ENCODE data around the gene PKLR.
A peak's percentile ranks its signal among the peaks of the same experiment; 100 is the strongest.

Gene PKLR

DNA sequence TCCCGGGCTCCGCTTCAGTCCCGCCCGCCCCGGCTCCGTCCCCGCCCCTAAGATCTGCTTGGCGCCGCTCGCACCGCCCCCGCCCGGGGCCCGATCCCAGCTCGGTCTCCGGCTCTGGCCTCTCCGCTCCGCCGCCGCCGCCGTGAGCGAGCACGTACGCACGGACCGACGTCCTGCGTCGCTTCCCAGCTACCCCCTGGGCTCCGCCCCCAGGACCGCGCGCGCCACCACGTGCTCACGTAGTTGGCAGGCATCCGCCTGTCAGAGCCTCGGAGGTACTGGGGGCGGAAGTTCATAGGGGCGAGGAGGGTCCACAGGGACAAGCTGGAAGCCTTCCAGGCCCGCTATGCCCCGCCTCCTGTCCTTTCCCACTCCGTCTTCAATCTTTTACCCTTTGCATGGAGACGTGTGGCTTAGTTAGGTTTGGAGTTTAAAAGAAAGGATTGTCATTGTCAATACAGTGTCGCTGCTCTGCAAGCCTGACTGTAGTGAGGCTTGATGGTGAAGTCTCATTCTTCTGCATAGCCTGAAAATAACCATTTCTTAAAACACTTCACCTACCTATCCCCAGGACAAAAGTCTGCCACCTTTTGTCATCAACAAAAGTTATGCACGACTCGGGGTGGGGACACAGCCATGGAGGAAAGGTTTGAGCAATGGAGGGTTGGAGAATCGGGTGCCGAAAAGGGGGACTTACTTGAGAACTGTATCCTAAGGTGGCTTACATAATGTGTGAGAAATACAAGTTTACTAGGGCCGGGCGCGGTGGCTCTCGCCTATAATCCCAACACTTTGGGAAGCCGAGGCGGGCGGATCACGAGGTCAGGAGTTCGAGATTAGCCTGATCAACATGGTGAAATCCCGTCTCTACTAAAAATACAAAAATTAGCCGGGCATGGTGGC lies 27.6 kb downstream of the PKLR start, which contains the start of gene CLK2:
TSS of gene CLK2 (minus strand) at position 162 of the 903 bp plus-strand sequence. CDS start 2,527 bp downstream, outside the sequence.
- Mint-ChIP-seq H3K4me1 (peaks cover 40% of the 10 kb centered on the region), H3K36me3 (ENCODE audit: insufficient read depth) (peaks cover 33% of the 10 kb centered on the region), H3K27me3 (no peaks in the 10 kb centered on the region), H3K4me3 (peak within 1 kb of the TSS; percentile 75), H3K9me3 (no peaks in the 10 kb centered on the region), H3K27ac (ENCODE audit: low read depth) (peak within 1 kb of the TSS; percentile 17)
- peak; percentile 90 for ATAC-seq (replicated peaks; ENCODE audit: extremely low read depth, poor library complexity, severe bottlenecking)
- peak; percentile 81 to 86 for DNase-seq (ENCODE audit: low spot score in 2 of 2)

DNA sequence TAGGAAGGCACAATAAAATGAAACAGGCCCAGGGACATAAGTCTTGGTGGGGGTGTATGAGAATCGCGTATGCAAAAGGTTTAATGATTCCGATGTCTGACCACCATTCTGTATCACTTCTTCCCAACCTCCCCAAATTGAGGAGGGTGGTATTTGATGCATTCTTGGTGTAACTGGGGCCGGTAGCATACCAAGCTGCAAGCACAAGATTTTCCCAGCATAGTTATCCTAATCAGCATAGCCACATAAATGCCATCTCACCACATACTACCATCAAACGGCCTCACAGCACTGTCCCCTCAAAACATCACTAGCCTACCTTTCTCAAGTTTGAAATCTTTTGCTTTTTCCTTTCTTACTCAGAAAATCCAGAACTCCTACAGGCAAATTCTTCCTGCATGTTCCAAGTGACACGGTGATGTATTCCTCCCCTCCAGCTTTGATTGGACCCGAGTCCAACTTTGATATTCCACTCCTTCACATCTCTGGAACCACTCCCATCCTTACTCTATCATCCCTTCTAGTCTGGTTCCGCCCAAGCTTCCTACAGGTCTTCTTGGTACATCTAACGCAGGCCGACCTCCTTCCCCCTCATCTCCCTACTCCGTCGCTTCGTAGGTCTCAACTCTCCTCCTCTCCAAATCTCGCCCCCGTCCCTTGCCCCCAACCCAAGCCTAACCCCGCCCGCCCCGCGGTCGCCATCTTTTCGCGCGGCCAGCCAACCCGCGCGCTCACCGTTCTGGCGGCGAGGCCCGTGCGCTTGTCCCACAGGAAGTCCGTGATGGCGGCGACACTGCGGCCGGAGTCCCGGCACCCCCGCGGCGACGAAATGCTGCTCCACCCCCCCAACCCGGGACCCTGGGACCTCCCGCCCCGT lies 28.5 kb downstream of the PKLR start:
- peak overlapping the region; percentile 17 for H3K27ac Mint-ChIP-seq (ENCODE audit: low read depth)
- ATAC-seq (replicated peaks; ENCODE audit: extremely low read depth, poor library complexity, severe bottlenecking) = peak; percentile 22
- no peaks in the 10 kb centered on the region for H3K9me3 Mint-ChIP-seq
- H3K27me3 Mint-ChIP-seq = no peaks in the 10 kb centered on the region
- DNase-seq (ENCODE audit: low spot score in 2 of 2) = peak in 1 of 2 donors; percentile 15
- peaks cover 37% of the 10 kb centered on the region for H3K4me1 Mint-ChIP-seq
- H3K36me3 Mint-ChIP-seq (ENCODE audit: insufficient read depth) = peaks cover 40% of the 10 kb centered on the region
- H3K4me3 Mint-ChIP-seq = peak overlapping the region; percentile 75

DNA sequence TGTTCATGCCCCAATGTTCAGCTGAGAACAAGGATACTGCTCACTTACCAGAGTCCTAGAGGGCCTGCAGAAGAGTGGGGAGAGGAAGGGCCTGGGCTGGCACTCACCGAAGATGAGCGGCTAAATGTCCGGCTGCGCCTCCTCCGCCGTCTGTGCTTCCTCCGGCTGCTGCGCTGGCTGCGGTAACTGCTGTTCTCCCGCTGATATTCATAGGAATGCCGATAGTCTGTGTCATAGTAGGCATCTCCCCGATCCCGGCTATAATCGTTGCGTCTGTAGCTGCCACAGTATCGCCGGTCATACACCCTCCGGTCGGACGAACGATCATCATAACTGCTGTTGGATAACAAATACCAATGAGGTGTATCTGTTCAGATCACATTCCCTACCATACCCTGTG lies 31.9 kb downstream of the PKLR start:
- Mint-ChIP-seq H3K4me3 (no peak overlapping the region), H3K4me1 (peaks cover 23% of the 10 kb centered on the region)

DNA sequence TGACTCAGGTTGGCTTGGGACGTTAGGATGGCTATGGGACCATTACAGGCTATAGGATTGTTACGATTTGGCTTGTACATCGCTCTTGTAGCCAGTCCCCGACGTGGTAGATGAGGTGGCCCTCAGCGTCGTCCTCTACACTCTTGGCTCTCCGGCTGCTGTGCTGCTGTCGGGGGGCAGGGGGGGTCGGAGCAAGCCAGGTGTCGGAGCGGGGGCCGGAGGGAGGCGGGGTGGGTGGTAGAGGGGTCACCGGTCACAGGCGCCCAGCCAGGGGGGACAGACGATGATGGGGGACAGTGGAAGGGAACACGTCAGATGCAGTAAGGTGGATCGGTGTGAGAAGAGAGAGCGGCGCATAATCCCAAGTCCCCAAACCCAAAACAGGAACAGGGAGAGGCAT lies 32.6 kb downstream of the PKLR start:
- Mint-ChIP-seq H3K4me1 (peaks cover 21% of the 10 kb centered on the region), H3K27ac (ENCODE audit: low read depth) (no peak overlapping the region), H3K27me3 (no peaks in the 10 kb centered on the region), H3K36me3 (ENCODE audit: insufficient read depth) (peaks cover 56% of the 10 kb centered on the region), H3K4me3 (no peak overlapping the region), H3K9me3 (no peaks in the 10 kb centered on the region)
- DNase-seq (ENCODE audit: low spot score in 2 of 2) (no peak), ATAC-seq (replicated peaks; ENCODE audit: extremely low read depth, poor library complexity, severe bottlenecking) (no peak)

More for the DNA sequence above, 31.9 kb downstream of the PKLR start:
- DNase-seq (ENCODE audit: low spot score in 2 of 2) = no peak
- no peak for ATAC-seq (replicated peaks; ENCODE audit: extremely low read depth, poor library complexity, severe bottlenecking)
- Mint-ChIP-seq H3K9me3 (no peaks in the 10 kb centered on the region), H3K27ac (ENCODE audit: low read depth) (no peak overlapping the region), H3K36me3 (ENCODE audit: insufficient read depth) (peaks cover 59% of the 10 kb centered on the region), H3K27me3 (no peaks in the 10 kb centered on the region)

DNA sequence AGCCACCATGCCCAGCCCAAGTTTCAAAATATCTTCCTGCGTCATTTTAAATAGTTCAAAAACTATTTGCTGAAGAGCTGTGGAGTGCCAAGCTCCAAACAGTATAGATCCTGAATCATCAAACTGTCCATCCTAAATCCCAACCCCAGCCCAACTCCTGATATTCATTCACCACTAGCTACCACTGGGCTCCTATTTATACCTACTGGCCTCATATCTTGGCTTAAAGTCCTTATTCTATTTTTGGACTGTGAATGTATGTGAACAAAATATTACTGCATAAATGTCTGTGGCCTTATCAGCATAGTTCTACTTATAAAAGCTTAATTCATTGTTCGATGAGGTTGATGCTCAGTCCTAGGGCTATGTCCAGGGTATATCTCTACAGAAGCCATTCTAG lies 33.9 kb downstream of the PKLR start:
- no peaks in the 10 kb centered on the region for H3K9me3 Mint-ChIP-seq
- H3K27ac Mint-ChIP-seq (ENCODE audit: low read depth) = no peak overlapping the region
- ATAC-seq (replicated peaks; ENCODE audit: extremely low read depth, poor library complexity, severe bottlenecking) (no peak), DNase-seq (ENCODE audit: low spot score in 2 of 2) (no peak)
- H3K27me3 Mint-ChIP-seq = no peaks in the 10 kb centered on the region
- H3K4me3 Mint-ChIP-seq = no peak overlapping the region
- H3K4me1 Mint-ChIP-seq = peaks cover 15% of the 10 kb centered on the region
- H3K36me3 Mint-ChIP-seq (ENCODE audit: insufficient read depth) = peaks cover 55% of the 10 kb centered on the region

DNA sequence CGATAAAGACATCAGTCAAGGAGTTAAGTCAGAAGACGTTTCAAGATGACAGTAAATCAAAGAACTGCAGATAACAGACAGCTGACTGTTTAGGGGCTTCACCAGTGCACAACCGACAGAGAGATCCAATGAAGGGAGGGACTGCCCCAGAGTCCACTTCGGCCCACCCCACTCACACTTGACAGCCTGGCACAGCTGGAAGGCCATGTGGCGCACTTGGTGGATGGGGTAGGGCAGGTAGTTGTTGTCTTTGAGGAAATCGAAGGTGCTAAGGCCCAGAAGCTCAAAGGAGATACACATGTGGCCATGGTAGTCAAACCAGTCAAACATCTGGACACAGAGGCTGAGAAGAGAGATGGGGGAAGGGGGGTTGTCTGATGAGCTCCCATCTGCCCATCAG lies 34.7 kb downstream of the PKLR start:
- Mint-ChIP-seq H3K9me3 (no peaks in the 10 kb centered on the region), H3K27me3 (no peaks in the 10 kb centered on the region), H3K27ac (ENCODE audit: low read depth) (no peak overlapping the region), H3K4me1 (peaks cover 24% of the 10 kb centered on the region), H3K36me3 (ENCODE audit: insufficient read depth) (peaks cover 61% of the 10 kb centered on the region), H3K4me3 (no peak overlapping the region)
- ATAC-seq (replicated peaks; ENCODE audit: extremely low read depth, poor library complexity, severe bottlenecking) (no peak), DNase-seq (ENCODE audit: low spot score in 2 of 2) (no peak)

DNA sequence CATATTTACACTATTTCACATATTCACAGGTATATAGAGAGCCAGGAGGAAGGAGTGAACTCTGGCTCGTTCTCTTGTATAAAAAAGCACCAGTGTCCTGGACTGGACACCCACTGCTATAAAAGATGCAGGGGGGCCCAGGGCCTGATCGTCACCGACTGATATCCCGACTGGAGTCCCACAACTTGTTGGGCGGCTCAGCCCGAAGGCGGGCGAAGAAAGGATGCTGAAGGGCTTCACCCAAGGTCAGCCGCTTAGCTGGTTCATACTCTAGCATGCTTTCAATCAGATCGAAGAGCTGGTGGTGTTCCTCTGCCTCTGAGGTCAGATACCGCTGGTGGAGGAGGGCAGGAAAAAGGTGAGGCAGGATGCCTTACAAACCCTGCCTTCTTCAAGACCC lies 38.2 kb downstream of the PKLR start:
- Mint-ChIP-seq H3K4me1 (peaks cover 29% of the 10 kb centered on the region), H3K27ac (ENCODE audit: low read depth) (peak overlapping the region; percentile 91), H3K27me3 (no peaks in the 10 kb centered on the region), H3K36me3 (ENCODE audit: insufficient read depth) (peaks cover 57% of the 10 kb centered on the region), H3K4me3 (peak overlapping the region; percentile 93), H3K9me3 (no peaks in the 10 kb centered on the region)
- ATAC-seq (replicated peaks; ENCODE audit: extremely low read depth, poor library complexity, severe bottlenecking) (no peak), DNase-seq (ENCODE audit: low spot score in 2 of 2) (no peak)

DNA sequence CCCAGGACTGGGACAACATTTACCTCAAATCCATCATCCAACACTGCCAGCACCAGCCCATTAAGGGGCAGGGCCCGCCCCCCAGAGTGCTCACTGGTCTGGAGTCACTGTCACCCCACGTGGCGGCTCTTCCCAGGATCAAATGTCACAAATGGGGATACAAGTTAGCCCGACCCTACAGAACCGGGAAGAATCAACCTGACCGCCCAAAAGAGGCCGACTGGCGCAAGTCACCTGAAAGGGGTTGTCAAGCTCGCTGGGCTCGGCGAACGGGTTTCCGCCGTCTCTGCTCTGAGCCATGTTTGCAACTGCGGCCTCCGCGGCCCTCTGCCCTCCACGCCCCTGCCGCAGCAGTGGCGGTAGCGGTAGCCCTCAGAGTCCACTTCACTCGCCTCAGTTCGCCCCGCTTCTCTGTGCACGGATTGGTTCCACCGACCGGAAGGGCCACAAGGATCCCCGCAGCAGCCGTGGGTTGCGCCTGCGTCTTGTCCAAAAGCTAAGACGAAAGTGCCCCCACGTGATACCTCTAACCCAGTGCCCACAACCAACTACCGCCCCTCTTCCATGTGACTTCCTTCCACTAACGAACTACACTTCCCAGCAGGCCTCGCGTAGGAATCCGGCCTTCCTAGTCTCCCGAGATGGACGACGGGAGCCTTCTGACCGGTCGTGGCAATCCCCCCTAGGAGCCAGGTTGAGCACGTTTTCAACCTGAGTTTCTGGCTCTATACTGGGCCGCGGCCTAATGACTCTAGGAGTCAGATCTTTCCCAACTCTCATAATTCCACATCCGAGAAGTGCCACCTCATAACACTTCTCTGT lies 39.2 kb downstream of the PKLR start, which contains the start of gene SCAMP3:
TSS of gene SCAMP3 (minus strand) at position 509 of the 822 bp plus-strand sequence. CDS start at position 300, 209 bp downstream.
- Mint-ChIP-seq H3K36me3 (ENCODE audit: insufficient read depth) (peaks cover 57% of the 10 kb centered on the region), H3K27me3 (no peaks in the 10 kb centered on the region), H3K27ac (ENCODE audit: low read depth) (peak within 1 kb of the TSS; percentile 91), H3K4me1 (peaks cover 35% of the 10 kb centered on the region), H3K4me3 (peak within 1 kb of the TSS; percentile 93), H3K9me3 (no peaks in the 10 kb centered on the region)
- peak; percentile 99 for ATAC-seq (replicated peaks; ENCODE audit: extremely low read depth, poor library complexity, severe bottlenecking)
- peak; percentile 59 to 70 for DNase-seq (ENCODE audit: low spot score in 2 of 2)

DNA sequence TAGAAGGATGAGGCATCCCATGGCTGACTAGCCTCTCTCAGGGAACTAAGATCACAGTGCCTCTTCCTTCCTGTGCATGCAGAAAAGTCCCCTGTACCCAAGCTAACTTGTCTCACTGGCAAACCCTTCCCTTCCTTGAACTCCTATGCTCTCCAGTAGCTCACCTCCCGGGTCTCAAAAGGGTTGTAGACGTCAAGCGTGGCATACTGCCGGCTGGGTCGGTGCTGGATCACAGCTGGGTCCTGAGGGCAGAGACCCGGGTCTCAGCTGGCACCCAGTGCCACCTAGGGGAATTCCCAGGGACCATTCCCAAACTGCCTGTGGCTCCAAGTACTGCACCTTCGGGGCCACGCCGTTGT lies 39.8 kb downstream of the PKLR start:
- H3K27ac Mint-ChIP-seq (ENCODE audit: low read depth) = peak overlapping the region; percentile 91
- H3K9me3 Mint-ChIP-seq = no peaks in the 10 kb centered on the region
- ATAC-seq (replicated peaks; ENCODE audit: extremely low read depth, poor library complexity, severe bottlenecking) (peak; percentile 8), DNase-seq (ENCODE audit: low spot score in 2 of 2) (no peak)
- H3K27me3 Mint-ChIP-seq = no peaks in the 10 kb centered on the region
- peaks cover 51% of the 10 kb centered on the region for H3K36me3 Mint-ChIP-seq (ENCODE audit: insufficient read depth)
- peaks cover 41% of the 10 kb centered on the region for H3K4me1 Mint-ChIP-seq
- H3K4me3 Mint-ChIP-seq = peak overlapping the region; percentile 93

DNA sequence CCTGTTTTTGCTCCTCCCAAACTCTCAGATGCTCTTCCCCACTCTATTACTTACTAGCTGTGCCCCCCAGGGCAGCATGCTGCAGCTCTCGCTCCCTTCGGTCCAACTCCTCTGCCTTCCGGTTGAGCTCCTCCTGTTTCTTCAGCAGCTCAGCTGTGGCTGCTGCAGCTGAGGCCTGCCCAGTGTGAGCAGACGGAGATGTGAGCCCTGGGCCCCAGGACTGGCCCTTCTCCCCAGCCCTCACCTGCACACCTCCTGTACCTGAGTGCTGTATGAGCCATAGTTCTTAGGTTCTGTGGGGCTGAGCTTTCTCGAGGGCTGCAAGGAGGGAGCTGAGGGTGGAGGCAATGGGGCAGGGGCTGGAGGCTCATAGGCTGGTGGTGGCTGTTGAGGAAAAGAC lies 41.0 kb downstream of the PKLR start:
- Mint-ChIP-seq H3K4me3 (peak overlapping the region; percentile 93), H3K36me3 (ENCODE audit: insufficient read depth) (peaks cover 43% of the 10 kb centered on the region)
- no peak for ATAC-seq (replicated peaks; ENCODE audit: extremely low read depth, poor library complexity, severe bottlenecking)

DNA sequence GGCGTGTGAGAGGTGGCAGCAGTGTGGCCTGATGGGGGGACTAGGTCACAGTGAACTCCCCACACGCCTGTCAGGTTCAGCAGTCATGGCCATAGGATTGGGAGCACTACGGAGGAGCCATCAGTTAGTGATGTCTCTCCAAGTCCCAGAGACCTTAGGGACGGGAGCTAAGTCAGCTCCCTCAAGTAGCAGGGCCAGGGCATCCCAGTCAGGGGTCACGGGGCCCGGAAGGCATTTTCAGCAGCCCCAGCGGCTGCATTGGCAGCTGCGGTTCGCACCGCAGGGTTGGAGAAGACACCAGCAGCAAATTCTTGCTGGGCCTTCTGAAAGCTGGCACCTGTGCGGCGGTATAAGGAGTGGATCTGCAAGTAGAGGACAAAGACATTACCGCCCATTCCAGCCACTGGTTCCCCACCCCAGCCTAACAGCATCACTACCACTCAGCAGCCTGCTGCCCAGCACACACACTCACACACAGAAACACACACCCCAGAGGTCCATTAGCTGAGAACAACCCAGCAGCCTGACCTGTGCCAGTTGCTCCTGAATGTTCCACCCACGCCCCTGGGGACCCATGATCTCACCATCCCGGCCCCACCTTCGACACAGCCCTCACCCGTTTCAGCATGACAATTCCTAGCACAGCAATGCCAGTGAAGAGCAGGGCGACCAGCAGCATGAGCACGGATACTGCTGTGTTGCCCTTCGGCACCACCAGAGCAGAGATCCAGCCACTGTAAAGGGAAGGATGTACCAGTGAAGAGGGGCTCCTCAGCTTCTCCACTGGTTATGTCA lies 45.0 kb downstream of the PKLR start:
- DNase-seq (ENCODE audit: low spot score in 2 of 2) (no peak), ATAC-seq (replicated peaks; ENCODE audit: extremely low read depth, poor library complexity, severe bottlenecking) (no peak)
- H3K27me3 Mint-ChIP-seq = no peaks in the 10 kb centered on the region
- H3K9me3 Mint-ChIP-seq = no peaks in the 10 kb centered on the region
- peaks cover 27% of the 10 kb centered on the region for H3K36me3 Mint-ChIP-seq (ENCODE audit: insufficient read depth)
- H3K4me3 Mint-ChIP-seq = peak overlapping the region; percentile 80
- peaks cover 50% of the 10 kb centered on the region for H3K4me1 Mint-ChIP-seq
- H3K27ac Mint-ChIP-seq (ENCODE audit: low read depth) = peak overlapping the region; percentile 35

More for the DNA sequence above, 41.0 kb downstream of the PKLR start:
- no peaks in the 10 kb centered on the region for H3K27me3 Mint-ChIP-seq
- peak overlapping the region; percentile 16 for H3K27ac Mint-ChIP-seq (ENCODE audit: low read depth)
- DNase-seq (ENCODE audit: low spot score in 2 of 2) = no peak
- H3K4me1 Mint-ChIP-seq = peaks cover 51% of the 10 kb centered on the region
- H3K9me3 Mint-ChIP-seq = no peaks in the 10 kb centered on the region
